GM12865 (cell line): ENCODE data around the gene AGO1.

ENCODE experiments used
- DNase-seq: peaks from one replicate; pipeline ENCODE4 v3.0.0; 2010; ENCODE audit warnings: low read depth
- H3K4me3 ChIP-seq: 2 replicates; pipeline ENCODE4 v1.5.1; 2011; ENCODE audit warnings: mild to moderate bottlenecking, low read depth, low read length, control low read depth
- CTCF ChIP-seq: IDR thresholded peaks from 2 replicates; pipeline ENCODE4 v1.5.1; 2011; ENCODE audit warnings: low read length, control low read depth, low read depth, inconsistent platforms; ENCODE audit not compliant: insufficient read depth; ENCODE audit errors: missing control alignments

The AGO1 gene

GRCh38 chr1:35882945-35883634 is at the start of gene AGO1:
AGO1 (plus strand) TSS chr1:35883209; CDS start chr1:35883422, 213 bp downstream.
- peak within 1 kb of the TSS; percentile 92 for H3K4me3 ChIP-seq
- peak; percentile 97 for DNase-seq
- TF ChIP-seq CTCF: peak; percentile 98

- TF ChIP-seq CTCF: no peak
- no peak overlapping the region for H3K4me3 ChIP-seq
- no peak for DNase-seq
Observed at GRCh38 chr1:35833395-35833794, 49.6 kb upstream of the AGO1 start.

GRCh38 chr1:35834218-35834617 is 48.8 kb upstream of the AGO1 start:
- no peak for TF ChIP-seq CTCF
- no peak overlapping the region for H3K4me3 ChIP-seq
- no peak for DNase-seq

- H3K4me3 ChIP-seq: no peak overlapping the region
- DNase-seq: no peak
- TF ChIP-seq CTCF: no peak
Observed at GRCh38 chr1:35835398-35835797, 47.6 kb upstream of the AGO1 start.

GRCh38 chr1:35836734-35837133 is 46.3 kb upstream of the AGO1 start:
- no peak for TF ChIP-seq CTCF
- DNase-seq: no peak

GRCh38 chr1:35838693-35839245 is 44.2 kb upstream of the AGO1 start:
- no peak for DNase-seq
- H3K4me3 ChIP-seq: no peak overlapping the region
- no peak for TF ChIP-seq CTCF

More at GRCh38 chr1:35836734-35837133, 46.3 kb upstream of the AGO1 start:
- H3K4me3 ChIP-seq: no peak overlapping the region

GRCh38 chr1:35844826-35845225 is 38.2 kb upstream of the AGO1 start:
- H3K4me3 ChIP-seq: no peak overlapping the region
- no peak for DNase-seq
- no peak for TF ChIP-seq CTCF
